Loucy (cell line): ENCODE data around the gene CNIH1.

Experiments
- H2AFZ ChIP-seq: fragments of 200-600 bp; sonication (generic); 2 replicates; pipeline ENCODE4 v1.6.0; 2016; ENCODE audit warnings: antibody characterized with exemption, mild to moderate bottlenecking, low read length, moderate library complexity
- H3F3A ChIP-seq: fragments of 200-600 bp; 2 replicates; pipeline ENCODE4 v1.6.0; 2016; ENCODE audit warnings: antibody characterized with exemption, low read depth, mild to moderate bottlenecking
- H3K27me3 ChIP-seq: fragments of 200-600 bp; sonication (generic); 2 replicates; pipeline ENCODE4 v1.6.1; 2014; ENCODE audit warnings: low read length, mild to moderate bottlenecking; ENCODE audit not compliant: insufficient read depth, poor library complexity, severe bottlenecking
- H3K36me3 ChIP-seq: fragments of 200-600 bp; sonication (generic); 2 replicates; pipeline ENCODE4 v1.6.1; 2016; ENCODE audit warnings: low read length; ENCODE audit not compliant: insufficient read depth
- H3K4me1 ChIP-seq: fragments of 200-600 bp; sonication (generic); 2 replicates; pipeline ENCODE4 v1.5.1; 2014; ENCODE audit warnings: low read length, mild to moderate bottlenecking; ENCODE audit not compliant: insufficient read depth, poor library complexity, severe bottlenecking
- H3K4me2 ChIP-seq: fragments of 200-600 bp; sonication (generic); 2 replicates; pipeline ENCODE4 v1.6.0; 2014; ENCODE audit warnings: antibody characterized with exemption, low read length, low read depth, mild to moderate bottlenecking; ENCODE audit not compliant: poor library complexity, severe bottlenecking
- H3K4me3 ChIP-seq: fragments of 200-600 bp; sonication (generic); 2 replicates; pipeline ENCODE4 v1.5.1; 2014; ENCODE audit warnings: low read length, mild to moderate bottlenecking, mixed read lengths; ENCODE audit not compliant: poor library complexity, severe bottlenecking
- H3K79me2 ChIP-seq: fragments of 200-600 bp; sonication (generic); 2 replicates; pipeline ENCODE4 v1.6.1; 2014; ENCODE audit warnings: low read length; ENCODE audit not compliant: insufficient read depth
- H3K9ac ChIP-seq: fragments of 200-600 bp; sonication (generic); 2 replicates; pipeline ENCODE4 v1.6.0; 2014; ENCODE audit warnings: mild to moderate bottlenecking, low read depth, low read length, moderate library complexity; ENCODE audit not compliant: poor library complexity, severe bottlenecking
- H3K9me2 ChIP-seq: fragments of 200-600 bp; sonication (generic); replicated peaks from 2 replicates; pipeline ENCODE4 v1.6.1; 2016; ENCODE audit warnings: low read depth, low read length, mixed read lengths
- H3K9me3 ChIP-seq: fragments of 200-600 bp; sonication (generic); 2 replicates; pipeline ENCODE4 v1.6.1; 2014; ENCODE audit warnings: mild to moderate bottlenecking, antibody characterized with exemption, low read length, low read depth; ENCODE audit not compliant: insufficient read depth
- H4K20me1 ChIP-seq: fragments of 200-600 bp; sonication (generic); 2 replicates; pipeline ENCODE4 v1.6.0; 2014; ENCODE audit warnings: antibody characterized with exemption, low read length, mild to moderate bottlenecking; ENCODE audit not compliant: insufficient read depth, poor library complexity, severe bottlenecking
- CTCF ChIP-seq: fragments of 200-600 bp; sonication (generic); conservative IDR thresholded peaks from 2 replicates; pipeline ENCODE4 v1.5.1; 2014; ENCODE audit warnings: mild to moderate bottlenecking, antibody characterized with exemption, low read length
- EZH2phosphoT487 ChIP-seq: fragments of 200-600 bp; IDR thresholded peaks from 2 replicates; pipeline ENCODE4 v1.6.1; 2018; ENCODE audit warnings: antibody characterized with exemption, mild to moderate bottlenecking, moderate library complexity, borderline replicate concordance

Gene CNIH1

GRCh38 chr14:54440873-54441868 lies at the start of gene CNIH1:
CNIH1 (minus strand) TSS chr14:54441374; CDS start chr14:54441327, 47 bp downstream.
- peak within 1 kb of the TSS; percentile 91 for H3K4me2 ChIP-seq
- H4K20me1 ChIP-seq = peaks cover 34% of the 10 kb centered on the region
- H3K4me3 ChIP-seq = peak within 1 kb of the TSS; percentile 79
- no peaks in the 10 kb centered on the region for H3K9me2 ChIP-seq
- H3K4me1 ChIP-seq = peaks cover 46% of the 10 kb centered on the region
- H3F3A ChIP-seq = no peaks in the 10 kb centered on the region
- TF ChIP-seq EZH2phosphoT487 (no peak), CTCF (peak; percentile 92)
- H3K9me3 ChIP-seq = no peaks in the 10 kb centered on the region
- H3K27me3 ChIP-seq = peaks cover 2% of the 10 kb centered on the region
- peak within 1 kb of the TSS; percentile 81 for H3K9ac ChIP-seq
- H2AFZ ChIP-seq = peak within 1 kb of the TSS; percentile 99
- no peaks in the 10 kb centered on the region for H3K36me3 ChIP-seq
- H3K79me2 ChIP-seq = peaks cover 47% of the 10 kb centered on the region

DNA sequence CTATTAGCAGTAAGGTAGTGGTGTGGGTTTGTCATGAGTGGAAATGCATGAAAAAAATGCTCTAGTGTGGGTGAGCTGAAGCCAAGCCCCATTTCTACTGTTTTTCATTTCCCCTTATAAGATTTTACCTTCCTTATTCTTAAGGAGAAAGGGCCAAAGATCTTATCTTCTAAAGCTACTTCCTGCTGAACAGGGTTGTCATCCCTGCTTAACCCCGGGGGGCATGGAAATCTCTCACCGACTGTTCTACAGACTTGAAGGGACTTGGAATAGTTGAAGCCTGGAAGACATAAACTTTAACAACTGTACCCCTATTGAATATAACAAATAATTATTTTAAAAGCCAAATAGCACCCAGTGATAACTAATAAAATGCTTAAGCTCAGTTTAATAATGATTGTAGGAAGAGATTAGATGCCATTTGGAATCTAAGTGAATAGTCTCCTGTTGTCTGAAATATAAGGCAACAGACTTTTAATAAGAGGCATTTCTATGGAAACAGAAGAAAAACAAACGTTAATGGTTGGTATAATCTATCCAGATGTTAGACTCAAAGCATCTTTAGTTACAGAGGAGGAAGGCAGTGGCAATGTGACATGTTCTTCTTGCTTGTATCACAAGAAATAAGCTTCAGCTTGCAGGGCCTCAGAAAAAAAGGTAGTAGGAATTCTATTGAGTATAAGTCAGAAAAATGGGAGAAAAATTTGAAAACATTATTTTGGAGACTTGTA lies 49.4 kb upstream of the CNIH1 start:
- no peaks in the 10 kb centered on the region for H3K9me2 ChIP-seq
- no peak overlapping the region for H3K9ac ChIP-seq
- H3F3A ChIP-seq = no peaks in the 10 kb centered on the region; the same call in 1 of the 2 replicates
- H3K36me3 ChIP-seq = no peaks in the 10 kb centered on the region
- peak overlapping the region; percentile 3 for H3K4me2 ChIP-seq
- H3K9me3 ChIP-seq = no peaks in the 10 kb centered on the region
- TF ChIP-seq EZH2phosphoT487 (no peak), CTCF (no peak)
- peaks cover 30% of the 10 kb centered on the region for H3K4me1 ChIP-seq
- H3K79me2 ChIP-seq = peaks cover 30% of the 10 kb centered on the region
- H2AFZ ChIP-seq = no peak overlapping the region
- H4K20me1 ChIP-seq = peaks cover 11% of the 10 kb centered on the region
- H3K4me3 ChIP-seq = no peak overlapping the region
- no peaks in the 10 kb centered on the region for H3K27me3 ChIP-seq

DNA sequence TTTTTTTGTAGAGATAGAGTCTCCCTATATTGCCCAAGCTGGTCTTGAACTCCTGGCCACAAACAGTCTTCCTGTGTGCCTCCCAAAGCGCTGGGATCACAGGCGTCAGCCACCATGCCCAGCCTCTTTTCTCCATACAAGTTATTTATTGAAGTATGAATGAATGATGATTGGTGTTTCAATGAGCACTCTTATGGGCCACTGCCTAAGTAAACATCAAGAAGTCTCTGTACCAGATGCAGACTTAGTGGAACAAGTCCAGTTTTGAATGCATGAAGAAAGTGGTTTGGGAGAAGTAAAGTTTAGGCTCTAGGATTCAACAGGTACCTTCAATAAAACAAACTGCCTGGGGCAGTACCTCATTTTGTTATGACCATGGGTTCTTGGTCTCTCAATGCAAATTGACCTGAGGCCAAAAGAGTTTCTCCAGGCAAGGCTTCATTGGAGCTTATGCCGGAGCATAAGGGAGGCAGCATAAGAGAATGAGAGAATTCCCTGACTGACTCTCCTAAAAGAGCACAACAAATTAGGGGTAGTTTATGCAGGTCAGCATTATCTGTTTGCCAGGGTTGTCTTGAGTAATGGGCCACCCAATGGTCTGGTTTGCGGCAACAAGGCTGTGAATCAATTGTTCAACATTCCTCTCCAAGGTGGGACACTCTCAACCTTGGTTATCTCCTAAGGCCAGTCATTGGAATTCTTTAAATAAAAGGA lies 48.7 kb upstream of the CNIH1 start:
- Histone ChIP-seq H3K4me1 (peaks cover 37% of the 10 kb centered on the region), H2AFZ (peak overlapping the region; percentile 100)

More for the DNA sequence above, 48.7 kb upstream of the CNIH1 start:
- H3K9me2 ChIP-seq = no peaks in the 10 kb centered on the region
- no peaks in the 10 kb centered on the region for H3K9me3 ChIP-seq
- peaks cover 18% of the 10 kb centered on the region for H4K20me1 ChIP-seq
- H3K36me3 ChIP-seq = no peaks in the 10 kb centered on the region
- H3K4me2 ChIP-seq = peak overlapping the region; percentile 82
- TF ChIP-seq EZH2phosphoT487 (no peak), CTCF (no peak)
- H3K9ac ChIP-seq = peak overlapping the region; percentile 90
- H3F3A ChIP-seq = no peaks in the 10 kb centered on the region; the same call in 1 of the 2 replicates
- peaks cover 37% of the 10 kb centered on the region for H3K79me2 ChIP-seq
- peak overlapping the region; percentile 88 for H3K4me3 ChIP-seq
- H3K27me3 ChIP-seq = no peaks in the 10 kb centered on the region
